CD14-positive monocyte (primary cell): ENCODE data around the gene CDH4. TPM values are rescaled to one million over a fixed set of nuclear protein-coding genes. Genes with fewer than 3 reads are reported as not detected.

Source experiments
- DNase-seq, 3 donors: peaks; one replicate each; pipeline ENCODE4 v3.0.0-alpha.2; 2011 to 2022
- H2AFZ ChIP-seq: 2 replicates; pipeline ENCODE4 v1.6.0; 2012; ENCODE audit warnings: mild to moderate bottlenecking, low read depth, low read length, inconsistent platforms; ENCODE audit not compliant: insufficient read depth, poor library complexity, severe bottlenecking
- H3K27ac ChIP-seq, 2 donors: 1 replicate in 1 of 2; 2 replicates in 1 of 2; pipeline ENCODE4 v1.5.1; 2012 to 2013; ENCODE audit warnings: low read length in 2 of 2, control low read depth in 1 of 2, inconsistent platforms in 1 of 2, low read depth in 1 of 2, mild to moderate bottlenecking in 1 of 2
- H3K27me3 ChIP-seq, 2 donors: one replicate each; pipeline versions ENCODE4 v1.6.0 to v1.6.1; 2011 to 2013; ENCODE audit warnings: low read length in 2 of 2; ENCODE audit not compliant: control insufficient read depth in 2 of 2, insufficient read depth in 2 of 2
- H3K36me3 ChIP-seq, 2 donors: replicated peaks in 1 of 2; 1 replicate in 1 of 2; 2 replicates in 1 of 2; pipeline versions ENCODE4 v1.5.1 to v1.6.1; 2012 to 2013; ENCODE audit warnings: low read length in 2 of 2, control low read depth in 1 of 2, inconsistent platforms in 1 of 2, mild to moderate bottlenecking in 1 of 2; ENCODE audit not compliant: insufficient read depth in 2 of 2, control insufficient read depth in 1 of 2
- H3K4me1 ChIP-seq, 2 donors: 1 replicate in 1 of 2; 2 replicates in 1 of 2; pipeline versions ENCODE4 v1.5.1 to v1.6.1; 2012 to 2013; ENCODE audit warnings: low read length in 2 of 2, control low read depth in 1 of 2, inconsistent platforms in 1 of 2, mild to moderate bottlenecking in 1 of 2, moderate library complexity in 1 of 2; ENCODE audit not compliant: insufficient read depth in 2 of 2, control insufficient read depth in 1 of 2
- H3K4me2 ChIP-seq: replicated peaks from 2 replicates; pipeline ENCODE3; 2012; ENCODE audit warnings: low read length, moderate library complexity, mild to moderate bottlenecking; ENCODE audit not compliant: poor library complexity, severe bottlenecking; ENCODE audit errors: extremely low read depth
- H3K4me3 ChIP-seq, 3 experiments: fragments of 200-600 bp in 1 of 3; sonication (generic) in 1 of 3; replicated peaks in 1 of 3; 1 replicate in 2 of 3; 2 replicates in 1 of 3; pipeline ENCODE4 v1.5.1; 2011 to 2013; ENCODE audit warnings: low read length in 3 of 3, mild to moderate bottlenecking in 3 of 3, control low read depth in 2 of 3, low read depth in 2 of 3, inconsistent platforms in 1 of 3, moderate library complexity in 1 of 3
- H3K79me2 ChIP-seq: 2 replicates; pipeline ENCODE4 v1.6.0; 2012; ENCODE audit warnings: mild to moderate bottlenecking, control low read depth, inconsistent platforms, low read length, moderate library complexity; ENCODE audit not compliant: insufficient read depth
- H3K9ac ChIP-seq: 2 replicates; pipeline ENCODE4 v1.6.0; 2017; ENCODE audit warnings: low read length, mild to moderate bottlenecking; ENCODE audit not compliant: insufficient read depth, poor library complexity, severe bottlenecking
- H3K9me3 ChIP-seq, 2 donors: replicated peaks in 1 of 2; 1 replicate in 1 of 2; 2 replicates in 1 of 2; pipeline versions ENCODE4 v1.5.1 to v1.6.1; 2012 to 2013; ENCODE audit warnings: low read length in 2 of 2, control low read depth in 1 of 2; ENCODE audit not compliant: control insufficient read depth in 1 of 2, insufficient read depth in 1 of 2
- H4K20me1 ChIP-seq: 2 replicates; pipeline ENCODE4 v1.6.0; 2012; ENCODE audit warnings: mild to moderate bottlenecking, low read length, control low read depth, moderate library complexity; ENCODE audit not compliant: insufficient read depth
- H3K27ac Mint-ChIP-seq, 7 donors: one replicate each; pipeline ENCODE4 v1.8.0; 2020; ENCODE audit warnings: mild to moderate bottlenecking in 7 of 7, mixed read lengths in 7 of 7, moderate library complexity in 6 of 7, inconsistent platforms in 2 of 7
- H3K27me3 Mint-ChIP-seq, 3 donors: one replicate each; pipeline ENCODE4 v1.8.0; 2021 to 2022; ENCODE audit warnings: low read depth in 3 of 3, mild to moderate bottlenecking in 3 of 3, mixed read lengths in 3 of 3, moderate library complexity in 3 of 3, inconsistent platforms in 1 of 3
- H3K36me3 Mint-ChIP-seq, 2 donors: one replicate each; pipeline ENCODE4 v1.8.0; 2020; ENCODE audit warnings: mixed read lengths in 2 of 2, inconsistent platforms in 1 of 2, mild to moderate bottlenecking in 1 of 2
- H3K4me1 Mint-ChIP-seq: one replicate; pipeline ENCODE4 v1.8.0; 2020; ENCODE audit warnings: mild to moderate bottlenecking, mixed read lengths
- H3K4me3 Mint-ChIP-seq, 2 donors: one replicate each; pipeline ENCODE4 v1.8.0; 2020; ENCODE audit warnings: mild to moderate bottlenecking in 2 of 2, mixed read lengths in 2 of 2, moderate library complexity in 1 of 2
- H3K9me3 Mint-ChIP-seq, 7 donors: one replicate each; pipeline ENCODE4 v1.8.0; 2020 to 2022; ENCODE audit warnings: mixed read lengths in 7 of 7, mild to moderate bottlenecking in 6 of 7, moderate library complexity in 6 of 7, inconsistent platforms in 2 of 7
- WGBS: methylation state at CpG from one replicate; pipeline ENCODE4 v1.1.5; 2013; ENCODE audit warnings: missing lambda C conversion rate; ENCODE audit not compliant: insufficient coverage; 5-methylcytosine and 5-hydroxymethylcytosine counted together
- intact Hi-C, 2 donors: fragments of 100-400 bp; cut with micrococcal nuclease; formaldehyde crosslinking; loops; one replicate each; pipeline versions ENCODE4 v1.15.0 to v1.15.1; 2023
- polyA plus RNA-seq, 3 donors: library from polyadenylated mRNA; depleted of rRNA in 1 of 3; unstranded in 2 of 3; stranded (reverse) in 1 of 3; fragments of 300-500 nt in 2 of 3; fragments of >200 nt in 1 of 3; fragmentation: Illumina TruSeq in 2 of 3; gene quantifications; 1 replicate in 2 of 3; 2 replicates in 1 of 3; pipeline ENCODE4 v1.2.3, GENCODE V29; 2012 to 2021
- TF ChIP-seq, protein P1 (sequence below): fragments of 200-600 bp; IDR thresholded peaks from one replicate; pipeline ENCODE4 v1.8.0; 2022; ENCODE audit warnings: antibody characterized with exemption, mild to moderate bottlenecking

The CDH4 gene
- polyA plus RNA-seq, 3 donors = not detected

DNA sequence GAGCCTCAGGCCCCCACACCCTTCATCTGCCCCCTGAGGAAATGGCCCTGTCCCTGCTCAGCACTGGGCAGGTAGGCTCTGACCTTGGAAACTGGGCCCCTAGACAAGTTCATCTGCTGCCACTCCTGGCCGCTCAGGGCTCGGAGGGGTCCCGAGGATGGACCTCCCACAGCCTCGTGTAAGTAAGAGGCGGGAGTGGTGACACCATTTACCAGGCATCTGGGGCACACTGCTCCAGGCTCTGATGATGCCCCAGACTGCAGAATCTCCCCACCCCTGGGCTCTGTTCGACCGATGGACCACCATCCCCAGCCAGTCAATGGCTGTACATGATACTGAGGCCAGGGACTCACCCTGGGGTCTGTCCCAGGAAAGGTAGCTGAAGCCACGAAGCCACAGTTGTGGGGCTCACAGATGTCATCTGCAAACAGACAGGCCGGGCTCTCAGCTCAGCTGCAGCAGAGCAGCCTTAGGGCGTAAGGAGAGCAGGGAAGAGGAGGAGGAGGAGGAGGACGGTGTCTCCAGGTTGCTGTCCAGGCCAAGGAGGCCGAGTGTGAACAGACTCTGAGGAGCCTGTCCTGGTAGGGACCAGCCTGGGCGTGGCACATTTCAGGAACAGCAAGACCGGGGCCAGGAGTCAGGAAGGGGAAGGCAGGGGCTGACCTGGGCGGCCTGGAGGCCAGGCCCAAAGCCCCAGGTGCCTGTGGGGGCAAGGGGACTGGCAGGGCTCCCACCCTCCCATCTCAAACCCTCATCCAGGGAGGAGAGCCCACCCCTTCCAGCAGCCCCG, 513.2 kb downstream of the CDH4 start:
- no peak overlapping the region for H3K4me2 ChIP-seq
- H3K27ac ChIP-seq = no peak overlapping the region
- no peak overlapping the region for H3K4me3 ChIP-seq
- Mint-ChIP-seq H3K9me3 (peaks cover 0 to 50% (median 36%) of the 10 kb centered on the region in 7 donors), H3K36me3 (no peaks in the 10 kb centered on the region), H3K27ac (no peak overlapping the region), H3K27me3 (peaks cover 0 to 1% (median 0%) of the 10 kb centered on the region in 3 donors), H3K4me1 (no peaks in the 10 kb centered on the region), H3K4me3 (no peak overlapping the region)
- TF ChIP-seq, protein P1, sequence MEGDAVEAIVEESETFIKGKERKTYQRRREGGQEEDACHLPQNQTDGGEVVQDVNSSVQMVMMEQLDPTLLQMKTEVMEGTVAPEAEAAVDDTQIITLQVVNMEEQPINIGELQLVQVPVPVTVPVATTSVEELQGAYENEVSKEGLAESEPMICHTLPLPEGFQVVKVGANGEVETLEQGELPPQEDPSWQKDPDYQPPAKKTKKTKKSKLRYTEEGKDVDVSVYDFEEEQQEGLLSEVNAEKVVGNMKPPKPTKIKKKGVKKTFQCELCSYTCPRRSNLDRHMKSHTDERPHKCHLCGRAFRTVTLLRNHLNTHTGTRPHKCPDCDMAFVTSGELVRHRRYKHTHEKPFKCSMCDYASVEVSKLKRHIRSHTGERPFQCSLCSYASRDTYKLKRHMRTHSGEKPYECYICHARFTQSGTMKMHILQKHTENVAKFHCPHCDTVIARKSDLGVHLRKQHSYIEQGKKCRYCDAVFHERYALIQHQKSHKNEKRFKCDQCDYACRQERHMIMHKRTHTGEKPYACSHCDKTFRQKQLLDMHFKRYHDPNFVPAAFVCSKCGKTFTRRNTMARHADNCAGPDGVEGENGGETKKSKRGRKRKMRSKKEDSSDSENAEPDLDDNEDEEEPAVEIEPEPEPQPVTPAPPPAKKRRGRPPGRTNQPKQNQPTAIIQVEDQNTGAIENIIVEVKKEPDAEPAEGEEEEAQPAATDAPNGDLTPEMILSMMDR = no peak
- intact Hi-C loops = no loop called here
- H2AFZ ChIP-seq = no peak overlapping the region
- no peak overlapping the region for H3K9ac ChIP-seq
- peaks cover 7 to 93% of the 10 kb centered on the region in 2 donors for H3K9me3 ChIP-seq
- no peaks in the 10 kb centered on the region for H4K20me1 ChIP-seq
- no peaks in the 10 kb centered on the region for H3K36me3 ChIP-seq
- no peak for DNase-seq
- no peaks in the 10 kb centered on the region for H3K79me2 ChIP-seq
- 89% methylated on average over 12 of the region's 16 CpGs for WGBS
- no peaks in the 10 kb centered on the region for H3K27me3 ChIP-seq
- H3K4me1 ChIP-seq = no peaks in the 10 kb centered on the region

DNA sequence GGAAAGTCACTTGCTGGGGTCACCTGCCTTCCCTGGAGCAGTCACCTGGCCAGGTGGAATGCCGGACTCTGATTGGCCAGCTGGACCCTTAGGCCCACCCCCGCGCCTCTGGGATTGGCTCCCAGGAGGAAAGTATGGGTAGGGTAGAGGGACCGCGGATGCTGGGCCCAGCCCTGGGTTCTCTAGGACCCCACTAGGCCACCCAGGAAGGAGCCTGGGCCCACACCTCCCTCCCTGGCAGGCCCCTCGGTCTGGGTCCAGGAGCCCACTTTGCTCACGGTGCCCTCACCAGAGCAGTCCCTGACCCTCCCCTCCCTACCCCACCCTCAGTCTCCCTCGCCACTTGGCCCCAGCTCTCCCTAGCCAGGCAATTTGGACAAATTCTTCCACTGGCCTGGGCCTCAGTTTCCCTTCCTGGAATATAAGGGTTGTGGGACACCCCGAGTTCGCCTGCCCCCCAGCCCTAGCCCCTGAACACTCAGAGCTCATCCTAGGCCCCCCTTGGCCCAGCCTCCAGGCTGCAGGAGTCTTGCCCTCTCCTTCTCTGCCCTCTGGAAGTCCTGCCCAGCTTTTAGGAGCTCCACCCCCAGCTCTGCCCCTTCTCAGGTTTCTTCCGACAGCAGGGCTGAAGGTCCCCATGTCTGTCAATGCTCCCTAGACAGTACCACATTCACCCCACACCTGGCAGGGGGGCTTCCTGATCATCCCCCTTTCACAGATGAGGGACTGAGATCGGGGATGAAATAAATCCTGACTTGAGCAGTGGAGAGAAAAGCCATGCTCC, 514.0 kb downstream of the CDH4 start:
- H3K27ac ChIP-seq = no peak overlapping the region
- Mint-ChIP-seq H3K27ac (no peak overlapping the region), H3K27me3 (peaks cover 0 to 1% (median 0%) of the 10 kb centered on the region in 3 donors), H3K9me3 (peaks cover 0 to 51% (median 39%) of the 10 kb centered on the region in 7 donors), H3K4me3 (no peak overlapping the region), H3K4me1 (no peaks in the 10 kb centered on the region), H3K36me3 (no peaks in the 10 kb centered on the region)
- H3K4me3 ChIP-seq = no peak overlapping the region
- no peaks in the 10 kb centered on the region for H3K27me3 ChIP-seq
- no peak for DNase-seq
- intact Hi-C loops = no loop called here
- H4K20me1 ChIP-seq = no peaks in the 10 kb centered on the region
- H2AFZ ChIP-seq = no peak overlapping the region
- H3K79me2 ChIP-seq = no peaks in the 10 kb centered on the region
- peaks cover 7 to 95% of the 10 kb centered on the region in 2 donors for H3K9me3 ChIP-seq
- no peaks in the 10 kb centered on the region for H3K4me1 ChIP-seq
- 86% methylated on average over 8 of the region's 12 CpGs for WGBS
- H3K4me2 ChIP-seq = no peak overlapping the region
- no peaks in the 10 kb centered on the region for H3K36me3 ChIP-seq
- TF ChIP-seq, protein P1 = no peak
- H3K9ac ChIP-seq = no peak overlapping the region
